GM12872 (cell line): ENCODE results near the gene PMM2.

Experiments used
- TF ChIP-seq, protein P1 (sequence below): IDR thresholded peaks from 3 replicates; pipeline ENCODE4 v1.5.1; 2011; ENCODE audit warnings: low read depth, mild to moderate bottlenecking, low read length, moderate library complexity; ENCODE audit not compliant: insufficient read depth

The PMM2 gene

DNA sequence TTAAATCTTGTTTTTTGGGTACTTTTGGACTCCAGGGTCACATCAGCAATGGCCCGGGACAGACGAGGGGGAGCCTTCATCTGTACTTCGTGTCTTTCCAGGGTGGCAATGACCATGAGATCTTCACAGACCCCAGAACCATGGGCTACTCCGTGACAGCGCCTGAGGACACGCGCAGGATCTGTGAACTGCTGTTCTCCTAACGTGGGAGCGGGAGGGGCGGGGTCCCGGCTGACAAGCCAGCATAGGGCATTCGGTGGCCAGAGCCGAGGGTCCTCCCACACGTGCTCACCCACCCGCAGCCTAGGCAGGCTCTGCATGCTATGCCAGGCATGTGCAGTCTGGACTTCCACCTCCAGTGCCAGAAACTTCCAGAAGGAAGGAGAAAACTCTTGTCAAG lies 50.0 kb downstream of the PMM2 start:
- TF ChIP-seq, protein P1, sequence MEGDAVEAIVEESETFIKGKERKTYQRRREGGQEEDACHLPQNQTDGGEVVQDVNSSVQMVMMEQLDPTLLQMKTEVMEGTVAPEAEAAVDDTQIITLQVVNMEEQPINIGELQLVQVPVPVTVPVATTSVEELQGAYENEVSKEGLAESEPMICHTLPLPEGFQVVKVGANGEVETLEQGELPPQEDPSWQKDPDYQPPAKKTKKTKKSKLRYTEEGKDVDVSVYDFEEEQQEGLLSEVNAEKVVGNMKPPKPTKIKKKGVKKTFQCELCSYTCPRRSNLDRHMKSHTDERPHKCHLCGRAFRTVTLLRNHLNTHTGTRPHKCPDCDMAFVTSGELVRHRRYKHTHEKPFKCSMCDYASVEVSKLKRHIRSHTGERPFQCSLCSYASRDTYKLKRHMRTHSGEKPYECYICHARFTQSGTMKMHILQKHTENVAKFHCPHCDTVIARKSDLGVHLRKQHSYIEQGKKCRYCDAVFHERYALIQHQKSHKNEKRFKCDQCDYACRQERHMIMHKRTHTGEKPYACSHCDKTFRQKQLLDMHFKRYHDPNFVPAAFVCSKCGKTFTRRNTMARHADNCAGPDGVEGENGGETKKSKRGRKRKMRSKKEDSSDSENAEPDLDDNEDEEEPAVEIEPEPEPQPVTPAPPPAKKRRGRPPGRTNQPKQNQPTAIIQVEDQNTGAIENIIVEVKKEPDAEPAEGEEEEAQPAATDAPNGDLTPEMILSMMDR = no peak

DNA sequence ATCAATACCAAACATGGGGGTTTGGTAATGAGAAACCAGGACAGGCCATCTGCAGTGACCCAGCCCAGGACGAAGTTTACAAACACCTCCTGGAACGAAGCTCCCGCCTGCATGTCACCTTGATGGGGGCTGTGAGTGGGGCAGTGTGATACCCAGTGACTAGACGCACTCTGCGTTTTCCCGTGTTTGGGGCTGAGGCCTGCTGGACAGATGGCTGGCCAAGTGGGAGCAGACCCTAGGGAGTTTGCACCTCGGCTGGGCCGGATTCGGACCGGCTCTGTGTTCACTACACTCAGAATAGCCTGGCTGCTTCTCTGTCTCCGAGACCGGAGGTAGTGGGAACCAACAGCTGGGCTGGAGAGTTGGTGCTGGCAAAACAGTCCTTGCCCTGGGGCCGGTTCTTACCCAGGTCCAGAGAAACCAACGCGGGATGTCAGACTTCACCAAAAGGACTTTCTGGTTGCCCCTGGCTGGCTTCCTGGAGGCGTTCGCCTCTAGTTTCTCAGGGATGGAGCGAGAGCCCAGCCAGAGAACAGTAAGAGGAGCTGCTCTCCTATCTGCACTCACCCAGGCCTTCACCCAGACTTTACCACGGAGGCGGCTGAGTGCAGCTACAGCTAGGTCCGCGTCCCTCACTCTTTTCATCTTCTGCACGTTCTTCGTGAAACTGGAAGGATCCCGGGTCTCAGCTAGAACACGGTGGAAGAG lies 50.7 kb downstream of the PMM2 start:
- TF ChIP-seq, protein P1 = no peak

DNA sequence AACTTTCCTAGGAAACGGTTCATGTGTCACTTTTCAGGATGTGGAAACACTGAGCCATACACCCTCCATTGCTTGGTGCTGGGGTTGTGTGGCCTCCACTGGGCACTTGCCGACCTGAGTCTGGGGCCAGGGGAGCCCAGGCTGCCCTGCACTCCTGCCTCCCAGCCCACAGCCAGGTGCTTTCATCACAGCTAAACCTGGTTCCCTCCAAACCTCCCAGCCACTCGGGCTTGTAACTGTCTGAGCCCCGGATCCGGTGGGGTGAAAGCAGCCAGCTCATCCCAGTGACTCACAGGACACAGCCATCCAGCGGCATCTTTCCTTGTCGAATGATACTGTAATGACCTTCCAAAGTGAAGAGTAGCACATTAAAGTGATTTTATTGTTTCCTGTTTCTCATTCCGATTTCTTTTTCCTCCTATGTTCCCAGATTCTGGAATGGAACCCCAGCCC lies 51.3 kb downstream of the PMM2 start:
- TF ChIP-seq, protein P1 = no peak

GRCh38 chr16:8849411-8850011 lies 51.9 kb downstream of the PMM2 start:
- TF ChIP-seq, protein P1 = no peak

DNA sequence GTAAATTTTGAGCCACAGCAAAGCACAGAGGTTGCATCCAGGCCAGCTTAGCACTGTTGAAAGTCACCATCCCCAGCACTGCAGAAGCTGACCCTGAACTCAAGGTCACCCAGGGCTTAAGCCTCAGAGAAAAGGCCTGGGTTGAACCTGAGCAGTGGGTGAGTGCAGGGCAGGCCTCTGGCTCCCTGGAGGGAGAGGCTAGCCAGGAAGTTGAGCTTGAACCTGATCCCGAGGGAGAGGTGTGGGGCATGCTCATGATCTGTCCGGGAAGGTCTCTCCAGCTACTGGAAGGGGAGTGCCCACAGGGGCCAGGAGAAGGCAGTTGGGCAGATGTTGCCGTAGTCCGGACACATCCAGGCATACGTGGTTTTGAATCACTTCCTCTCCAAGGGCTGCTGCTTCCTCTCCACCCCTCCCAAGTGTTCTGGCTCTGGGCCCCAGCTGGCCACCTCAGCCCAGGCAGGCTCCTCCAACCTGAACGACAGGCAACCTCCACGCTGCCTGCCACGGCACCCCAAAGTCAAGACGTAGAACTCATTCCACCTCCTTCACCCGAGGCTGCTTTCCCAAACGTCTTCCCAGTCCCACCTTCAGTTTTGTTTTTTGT lies 52.7 kb downstream of the PMM2 start:
- TF ChIP-seq, protein P1 = no peak

DNA sequence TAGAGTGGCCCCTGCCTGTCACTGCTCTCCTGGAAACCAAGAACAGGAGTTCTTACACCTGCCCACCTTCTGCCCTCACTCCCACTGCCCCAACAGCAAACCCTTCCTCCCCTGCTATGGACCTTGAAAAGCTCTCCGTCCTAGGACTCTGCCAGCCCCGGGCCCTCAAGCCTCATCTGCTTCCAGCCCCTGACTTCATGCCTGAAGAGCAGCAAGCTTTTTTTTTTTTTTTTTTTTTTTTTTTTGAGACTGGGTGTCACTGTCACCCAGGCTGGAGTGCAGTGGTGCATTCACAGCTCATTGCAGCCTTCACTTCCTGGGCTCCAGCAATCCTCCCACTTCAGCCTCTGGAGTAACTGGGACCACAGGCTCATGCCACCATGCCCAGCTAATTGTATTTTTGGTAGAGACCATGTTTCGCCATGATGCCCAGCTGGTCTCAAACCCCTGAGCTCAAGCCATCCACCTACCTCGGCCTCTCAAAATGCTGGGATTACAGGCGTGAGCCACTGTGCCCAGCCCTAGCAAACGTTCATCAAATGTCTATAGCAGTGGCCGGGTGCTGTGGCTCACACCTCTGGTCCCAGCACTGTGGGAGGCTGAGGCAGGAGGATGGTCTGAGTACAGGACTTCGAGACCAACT lies 54.2 kb downstream of the PMM2 start:
- TF ChIP-seq, protein P1 = no peak

DNA sequence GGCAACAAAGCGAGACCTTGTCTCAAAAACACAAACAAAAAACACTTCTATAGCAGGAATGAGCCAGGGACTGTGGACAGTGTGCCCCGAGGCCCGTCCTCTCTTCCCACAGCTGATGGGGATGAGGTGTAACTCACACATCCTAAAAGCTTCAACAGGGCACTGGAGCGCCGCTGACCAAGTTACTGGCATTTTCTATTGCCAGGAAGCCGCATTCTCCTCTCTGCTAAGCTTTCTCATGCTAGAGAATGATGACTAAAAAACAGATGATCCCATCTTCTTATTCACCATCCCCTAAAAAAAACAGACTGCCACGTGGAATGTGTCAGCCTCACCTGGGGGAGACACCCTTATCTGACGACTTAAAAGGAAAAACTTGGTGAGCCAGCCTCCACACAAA lies 54.9 kb downstream of the PMM2 start:
- TF ChIP-seq, protein P1 = no peak
